D721Med (cell line): ENCODE data around the gene XCR1.

Experiments used
- DNase-seq: peaks from one replicate; pipeline ENCODE4 v3.0.0; 2011; ENCODE audit warnings: low spot score; ENCODE audit not compliant: insufficient read length
- FAIRE-seq: peaks from 2 replicates; lab custom pipeline; 2011; peaks lifted over from hg19 to GRCh38; lab: Jason Lieb, UNC
- TF ChIP-seq, protein P1 (sequence below): IDR thresholded peaks from 2 replicates; pipeline ENCODE4 v1.5.1; 2012; ENCODE audit warnings: mild to moderate bottlenecking, control low read depth; ENCODE audit not compliant: insufficient read depth; ENCODE audit errors: missing control alignments

Gene XCR1

DNA sequence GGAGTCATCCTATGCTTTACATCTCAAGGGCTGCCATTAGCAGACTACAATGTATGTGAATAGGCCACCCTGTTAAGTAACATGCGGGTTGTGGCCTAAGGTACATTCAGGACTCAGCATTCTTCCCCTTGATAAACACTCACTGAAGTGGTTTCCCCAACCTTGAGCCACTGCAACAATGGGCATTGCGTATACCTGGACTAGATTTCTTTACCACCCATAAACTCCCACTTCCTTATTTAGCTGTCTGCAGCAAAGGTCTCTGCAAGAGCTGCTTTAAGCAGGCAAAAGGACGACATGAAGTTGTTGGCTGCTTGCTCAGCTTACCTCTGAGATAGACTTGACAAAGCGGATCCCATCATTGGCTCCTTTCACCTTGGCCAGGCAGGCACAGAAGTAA lies 47.9 kb downstream of the XCR1 start:
- FAIRE-seq: no peak
- no peak for DNase-seq
- TF ChIP-seq, protein P1, sequence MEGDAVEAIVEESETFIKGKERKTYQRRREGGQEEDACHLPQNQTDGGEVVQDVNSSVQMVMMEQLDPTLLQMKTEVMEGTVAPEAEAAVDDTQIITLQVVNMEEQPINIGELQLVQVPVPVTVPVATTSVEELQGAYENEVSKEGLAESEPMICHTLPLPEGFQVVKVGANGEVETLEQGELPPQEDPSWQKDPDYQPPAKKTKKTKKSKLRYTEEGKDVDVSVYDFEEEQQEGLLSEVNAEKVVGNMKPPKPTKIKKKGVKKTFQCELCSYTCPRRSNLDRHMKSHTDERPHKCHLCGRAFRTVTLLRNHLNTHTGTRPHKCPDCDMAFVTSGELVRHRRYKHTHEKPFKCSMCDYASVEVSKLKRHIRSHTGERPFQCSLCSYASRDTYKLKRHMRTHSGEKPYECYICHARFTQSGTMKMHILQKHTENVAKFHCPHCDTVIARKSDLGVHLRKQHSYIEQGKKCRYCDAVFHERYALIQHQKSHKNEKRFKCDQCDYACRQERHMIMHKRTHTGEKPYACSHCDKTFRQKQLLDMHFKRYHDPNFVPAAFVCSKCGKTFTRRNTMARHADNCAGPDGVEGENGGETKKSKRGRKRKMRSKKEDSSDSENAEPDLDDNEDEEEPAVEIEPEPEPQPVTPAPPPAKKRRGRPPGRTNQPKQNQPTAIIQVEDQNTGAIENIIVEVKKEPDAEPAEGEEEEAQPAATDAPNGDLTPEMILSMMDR: no peak

DNA sequence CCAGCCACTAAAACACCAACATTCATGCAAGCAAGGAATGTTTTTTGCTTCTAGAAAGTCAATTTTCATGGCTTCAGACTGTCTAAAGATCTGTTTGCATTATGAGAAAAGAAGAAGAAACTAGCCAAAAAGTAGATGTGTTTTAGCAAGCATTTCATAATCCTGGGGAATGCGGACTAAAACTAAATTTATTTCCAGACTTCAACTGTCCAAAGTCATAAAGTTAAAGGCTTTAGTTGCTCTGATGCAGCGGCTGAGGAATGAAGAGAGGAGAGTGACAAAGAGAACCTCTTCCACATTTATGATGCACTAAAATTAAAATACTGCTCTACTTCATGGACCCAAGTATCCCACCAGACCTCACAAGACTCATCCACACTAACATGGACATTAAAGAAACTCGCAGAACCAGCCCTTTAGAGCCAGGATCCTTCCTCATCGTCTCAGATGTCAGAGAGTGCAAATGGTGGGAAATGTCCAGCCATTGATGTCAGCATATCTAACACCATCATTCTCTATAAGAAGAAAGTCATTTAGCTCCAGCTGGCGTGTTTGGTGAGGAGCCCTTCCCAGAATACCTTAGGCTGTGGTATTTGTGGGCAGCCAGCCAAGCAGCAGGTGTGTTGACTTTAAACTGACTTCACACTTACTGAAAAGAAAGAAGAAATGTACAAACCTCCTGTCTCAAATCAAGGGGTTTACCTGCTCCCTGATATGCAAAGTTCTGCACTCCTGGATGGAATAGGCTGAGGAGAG lies 49.1 kb downstream of the XCR1 start:
- no peak for FAIRE-seq

DNA sequence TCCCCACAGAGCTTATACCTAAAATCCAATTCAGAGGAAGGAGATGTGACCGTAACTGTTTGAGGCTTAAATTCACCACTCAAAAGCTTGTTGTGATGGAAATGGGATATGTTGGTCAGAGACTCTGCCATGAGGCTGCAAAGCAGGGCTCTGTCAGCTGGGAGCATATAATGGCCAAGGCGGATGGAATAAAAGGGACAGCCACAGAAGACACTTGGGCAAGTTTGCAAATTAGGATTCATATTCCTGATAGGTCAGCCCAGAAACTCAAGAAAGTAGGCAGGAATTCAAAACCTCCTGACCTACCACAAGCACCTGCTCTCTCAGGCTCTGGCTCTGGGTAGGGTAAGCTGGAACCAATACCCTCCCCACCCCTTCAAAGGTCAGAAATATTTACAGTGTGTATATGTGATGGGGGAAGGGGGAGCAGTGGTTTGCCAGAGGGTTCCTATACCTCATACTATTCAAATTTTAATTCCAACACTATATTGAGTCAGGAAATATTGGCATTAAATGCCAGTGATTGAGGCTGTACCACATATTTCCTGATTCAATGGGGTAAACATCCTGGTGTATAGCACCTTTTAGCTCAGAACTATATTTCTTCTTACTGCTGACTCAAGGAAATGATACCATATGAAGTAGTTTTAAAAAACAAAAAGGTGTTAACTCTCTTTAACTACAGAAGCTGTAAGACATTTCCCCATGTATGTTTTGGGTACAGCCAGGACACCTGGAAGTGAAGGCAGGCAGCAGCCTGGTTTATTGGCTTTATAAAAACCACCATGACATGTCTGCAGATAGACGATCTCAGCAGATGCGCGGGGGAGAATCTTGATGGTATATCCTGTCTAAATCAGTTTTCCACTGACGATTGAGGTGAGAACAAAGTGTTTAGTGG lies 50.8 kb downstream of the XCR1 start:
- TF ChIP-seq, protein P1: no peak
- no peak for FAIRE-seq
- DNase-seq: no peak

More for the DNA sequence above, 49.1 kb downstream of the XCR1 start:
- no peak for DNase-seq
- TF ChIP-seq, protein P1: no peak

DNA sequence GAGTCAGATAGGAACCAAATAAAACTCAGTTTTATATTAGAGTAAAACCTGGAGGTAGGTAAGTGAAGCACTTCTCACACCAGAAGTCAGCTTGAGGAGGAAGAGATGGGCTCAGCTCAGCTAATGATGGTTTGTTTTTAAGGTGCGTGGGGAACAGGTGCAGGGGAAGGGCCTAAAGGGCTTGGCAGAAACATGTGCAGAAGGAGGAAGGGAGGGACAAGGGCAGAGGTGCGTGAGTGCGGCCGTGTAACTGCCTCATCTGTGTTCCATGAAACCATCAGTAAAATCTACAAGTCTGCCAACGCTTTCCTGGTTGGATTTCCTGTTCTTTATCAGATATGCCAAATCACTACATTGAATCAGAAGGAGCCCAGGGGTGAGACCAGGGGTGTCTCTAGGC lies 51.6 kb downstream of the XCR1 start:
- TF ChIP-seq, protein P1: no peak
- DNase-seq (no peak), FAIRE-seq (no peak)

DNA sequence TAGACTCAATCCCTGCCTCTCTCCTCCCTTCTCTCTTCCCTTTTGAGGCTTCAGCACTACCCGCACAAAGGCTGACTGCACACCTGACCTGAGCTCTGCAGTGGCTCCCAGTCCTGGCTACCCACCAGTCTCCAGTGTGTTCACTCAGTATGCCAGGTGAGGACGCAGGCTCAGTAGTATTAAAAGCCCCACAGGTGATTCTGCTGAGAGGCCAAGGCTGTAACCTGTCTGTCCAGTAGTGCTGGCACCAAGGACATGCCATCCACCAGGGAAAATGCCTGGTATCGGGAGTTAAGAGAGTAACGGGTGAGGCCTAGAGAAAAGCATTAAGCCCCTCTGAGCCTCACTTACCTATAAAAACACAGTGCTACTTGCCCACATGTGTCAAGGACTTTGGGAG lies 52.6 kb downstream of the XCR1 start:
- FAIRE-seq (no peak), DNase-seq (no peak)
- TF ChIP-seq, protein P1: no peak

DNA sequence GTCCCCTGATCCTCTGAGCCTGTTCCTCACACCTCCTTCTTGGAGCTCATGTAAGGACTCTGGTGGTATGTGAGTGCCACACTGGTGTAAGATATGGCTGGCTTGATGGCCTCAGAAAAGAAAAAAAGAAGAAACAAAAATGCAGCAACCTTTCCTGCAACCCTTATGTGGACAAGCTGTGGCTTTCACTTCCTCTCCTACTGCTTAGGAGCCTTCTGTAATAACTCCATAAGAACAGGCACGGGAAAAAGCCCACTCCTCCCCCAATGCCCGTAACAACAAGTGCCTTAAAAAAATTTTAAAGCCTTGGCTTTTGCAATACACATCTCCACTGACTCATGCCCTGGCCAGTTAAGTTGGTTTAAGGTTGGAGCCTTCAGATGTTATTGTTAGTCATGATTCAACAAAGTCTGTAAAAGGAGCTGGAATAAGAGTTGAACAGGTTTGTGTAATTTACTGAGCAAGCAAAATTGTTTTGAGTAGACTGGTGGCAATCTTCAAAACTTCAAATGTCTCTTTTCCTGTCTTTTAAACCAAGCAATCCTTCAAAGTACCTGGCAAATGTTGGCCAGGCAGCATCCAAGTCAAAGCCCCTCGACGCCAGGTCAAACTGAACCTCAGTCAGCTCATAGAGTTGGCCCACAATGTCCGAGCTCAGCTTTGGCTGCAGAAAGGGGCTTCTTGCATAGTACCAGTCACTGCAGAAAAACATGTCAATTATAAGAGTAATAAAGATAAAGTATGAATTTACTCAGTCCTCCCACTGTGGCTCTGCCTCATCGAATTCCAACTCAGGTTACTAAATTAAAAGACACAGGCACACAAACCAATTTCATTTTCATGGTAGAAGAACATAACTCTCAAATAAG lies 54.5 kb downstream of the XCR1 start:
- FAIRE-seq (no peak), DNase-seq (no peak)
- TF ChIP-seq, protein P1: no peak
